HepG2 (cell line): ENCODE results near the gene ENPP1. TPM values are rescaled to one million over a fixed set of nuclear protein-coding genes. Genes with fewer than 3 reads are reported as not detected.
A peak's percentile ranks its signal among the peaks of the same experiment; 100 is the strongest.

ENCODE experiments used
- CHCHD3 ChIP-seq: sonication (generic); formaldehyde crosslinking; IDR thresholded peaks from 2 replicates; pipeline ENCODE4 v1.8.0; 2022; ENCODE audit warnings: mild to moderate bottlenecking, missing genetic modification reagents, moderate library complexity
- MAFF ChIP-seq: IDR thresholded peaks from 2 replicates; pipeline ENCODE4 v1.6.1; 2011; ENCODE audit warnings: low read depth, low read length, improper control_type of control experiment
- NR2F1 ChIP-seq, 2 experiments: fragments of 450-650 bp in 1 of 2; formaldehyde crosslinking in 1 of 2; IDR thresholded peaks; 2 replicates each; pipeline versions ENCODE4 v1.5.0 to v1.6.1; 2016 to 2020; ENCODE audit warnings: mild to moderate bottlenecking in 1 of 2, missing compliant biosample characterization in 1 of 2, missing genetic modification reagents in 1 of 2, moderate library complexity in 1 of 2
- PRPF4 ChIP-seq: fragments of 200-400 bp; formaldehyde crosslinking; IDR thresholded peaks from 2 replicates; pipeline ENCODE4 v1.6.1; 2016; ENCODE audit warnings: low read length, low read depth; ENCODE audit not compliant: poor library complexity, severe bottlenecking
- RBAK ChIP-seq: sonication (generic); formaldehyde crosslinking; IDR thresholded peaks from 2 replicates; pipeline ENCODE4 v1.5.1; 2020; ENCODE audit warnings: mild to moderate bottlenecking, missing genetic modification reagents
- RCOR2 ChIP-seq: IDR thresholded peaks from 2 replicates; pipeline ENCODE4 v1.6.1; 2016; ENCODE audit warnings: missing biosample characterization, missing genetic modification reagents
- RNF219 ChIP-seq: sonication (generic); formaldehyde crosslinking; IDR thresholded peaks from 2 replicates; pipeline ENCODE4 v1.5.0; 2020; ENCODE audit warnings: mild to moderate bottlenecking, missing genetic modification reagents
- TBL1XR1 ChIP-seq: fragments of 150-350 bp; IDR thresholded peaks from 2 replicates; pipeline ENCODE4 v1.6.1; 2014; ENCODE audit warnings: borderline replicate concordance, low read length; ENCODE audit not compliant: partially characterized antibody
- TBP ChIP-seq: sonication (generic); formaldehyde crosslinking; IDR thresholded peaks from 2 replicates; pipeline ENCODE4 v1.5.0; 2020; ENCODE audit warnings: missing genetic modification reagents
- THAP11 ChIP-seq: IDR thresholded peaks from 2 replicates; pipeline ENCODE4 v1.6.1; 2016; ENCODE audit warnings: missing biosample characterization, missing genetic modification reagents
- TOE1 ChIP-seq: sonication (generic); formaldehyde crosslinking; IDR thresholded peaks from 2 replicates; pipeline ENCODE4 v1.4.0; 2020; ENCODE audit warnings: mild to moderate bottlenecking, missing genetic modification reagents
- ZFYVE20 ChIP-seq: sonication (generic); formaldehyde crosslinking; IDR thresholded peaks from 2 replicates; pipeline ENCODE4 v1.8.0; 2023; ENCODE audit warnings: low read depth, mild to moderate bottlenecking, moderate library complexity, missing genetic modification reagents, borderline replicate concordance
- ZKSCAN8 ChIP-seq: IDR thresholded peaks from 2 replicates; pipeline ENCODE4 v1.6.1; 2016; ENCODE audit warnings: borderline replicate concordance, missing genetic modification reagents, missing compliant biosample characterization
- ZNF124 ChIP-seq: sonication (generic); formaldehyde crosslinking; IDR thresholded peaks from 2 replicates; pipeline ENCODE4 v1.4.0; 2020; ENCODE audit warnings: missing genetic modification reagents
- ZNF264 ChIP-seq: sonication (generic); formaldehyde crosslinking; IDR thresholded peaks from 2 replicates; pipeline ENCODE4 v1.4.0; 2020; ENCODE audit warnings: missing genetic modification reagents
- ZNF331 ChIP-seq: sonication (generic); formaldehyde crosslinking; IDR thresholded peaks from 2 replicates; pipeline ENCODE4 v1.4.0; 2020; ENCODE audit warnings: missing genetic modification reagents
- ZNF383 ChIP-seq: sonication (generic); formaldehyde crosslinking; IDR thresholded peaks from 2 replicates; pipeline ENCODE4 v1.4.0; 2020; ENCODE audit warnings: missing genetic modification reagents, mild to moderate bottlenecking, borderline replicate concordance
- ZNF431 ChIP-seq: sonication (generic); formaldehyde crosslinking; IDR thresholded peaks from 2 replicates; pipeline ENCODE4 v1.9.0; 2022; ENCODE audit warnings: missing genetic modification reagents, low read depth, mild to moderate bottlenecking, borderline replicate concordance
- ZNF607 ChIP-seq: sonication (generic); formaldehyde crosslinking; IDR thresholded peaks from 2 replicates; pipeline ENCODE4 v1.5.1; 2020; ENCODE audit warnings: missing genetic modification reagents, mild to moderate bottlenecking, borderline replicate concordance
- ZNF800 ChIP-seq: sonication (generic); formaldehyde crosslinking; IDR thresholded peaks from 2 replicates; pipeline ENCODE4 v1.4.0; 2020; ENCODE audit warnings: missing genetic modification reagents
- polyA plus RNA-seq, 8 experiments: library from polyadenylated mRNA; depleted of rRNA in 3 of 8; stranded (reverse) in 7 of 8; unstranded in 1 of 8; fragments of >200 nt; fragmentation: Illumina TruSeq in 4 of 8; extraction: Trizol in 4 of 8; gene quantifications; 2 replicates each; pipeline versions ENCODE4 v1.2.1 to v1.2.3, GENCODE V29; 2011 to 2016; ENCODE audit warnings: low read depth in 4 of 8, missing spikeins in 1 of 8, mixed read lengths in 1 of 8; ENCODE audit not compliant: insufficient read depth in 1 of 8
- total RNA-seq, 5 experiments: library from RNA; depleted of rRNA; stranded (reverse); fragments of >200 nt; fragmentation: Illumina TruSeq; extraction: Trizol; gene quantifications; 2 replicates each; pipeline ENCODE4 v1.2.3, GENCODE V29; 2016; ENCODE audit warnings: low read depth in 1 of 5
- TF ChIP-seq, protein P1 (sequence below): sonication (generic); formaldehyde crosslinking; IDR thresholded peaks from 2 replicates; pipeline ENCODE4 v1.8.1; 2023; ENCODE audit warnings: mild to moderate bottlenecking, missing genetic modification reagents
- TF ChIP-seq, protein P2 (sequence below): sonication (generic); formaldehyde crosslinking; IDR thresholded peaks from 2 replicates; pipeline ENCODE4 v1.4.0; 2020; ENCODE audit warnings: missing genetic modification reagents

Gene ENPP1
- total and polyA plus RNA-seq, 2 of the 13 experiments (the other 11 are each of a cell fraction or from before 2014, with no cell fraction given), result 56.5 to 160 TPM

- TF ChIP-seq, protein P1, sequence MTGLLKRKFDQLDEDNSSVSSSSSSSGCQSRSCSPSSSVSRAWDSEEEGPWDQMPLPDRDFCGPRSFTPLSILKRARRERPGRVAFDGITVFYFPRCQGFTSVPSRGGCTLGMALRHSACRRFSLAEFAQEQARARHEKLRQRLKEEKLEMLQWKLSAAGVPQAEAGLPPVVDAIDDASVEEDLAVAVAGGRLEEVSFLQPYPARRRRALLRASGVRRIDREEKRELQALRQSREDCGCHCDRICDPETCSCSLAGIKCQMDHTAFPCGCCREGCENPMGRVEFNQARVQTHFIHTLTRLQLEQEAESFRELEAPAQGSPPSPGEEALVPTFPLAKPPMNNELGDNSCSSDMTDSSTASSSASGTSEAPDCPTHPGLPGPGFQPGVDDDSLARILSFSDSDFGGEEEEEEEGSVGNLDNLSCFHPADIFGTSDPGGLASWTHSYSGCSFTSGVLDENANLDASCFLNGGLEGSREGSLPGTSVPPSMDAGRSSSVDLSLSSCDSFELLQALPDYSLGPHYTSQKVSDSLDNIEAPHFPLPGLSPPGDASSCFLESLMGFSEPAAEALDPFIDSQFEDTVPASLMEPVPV (CRISPR knock-in tag), result peak; percentile 27; the same call in 1 of the 2 replicates
- TF ChIP-seq RNF219 (CRISPR knock-in tag) (no peak), TOE1 (no peak), ZNF800 (CRISPR knock-in tag) (peak; percentile 62; the same call in 1 of the 2 replicates), CHCHD3 (CRISPR knock-in tag) (no peak), ZNF124 (CRISPR knock-in tag) (peak; percentile 77), ZNF431 (CRISPR knock-in tag) (no peak), PRPF4 (peak; percentile 84), RBAK (no peak), NR2F1 (CRISPR knock-in tag; IDR thresholded peaks at IDR 0.05) (peak in 1 of 2 experiments; percentile 59; a peak in 3 of 4 replicates), ZNF383 (no peak), ZNF607 (CRISPR knock-in tag) (peak; percentile 72; the same call in 1 of the 2 replicates), TBP (CRISPR knock-in tag) (no peak), THAP11 (CRISPR knock-in tag) (peak; percentile 66), TBL1XR1 (peak; percentile 70), ZFYVE20 (no peak), ZNF264 (CRISPR knock-in tag) (peak; percentile 38; the same call in 1 of the 2 replicates), MAFF (peak; percentile 47; the same call in 1 of the 2 replicates), RCOR2 (CRISPR knock-in tag) (peak; percentile 90), ZNF331 (CRISPR knock-in tag) (peak; percentile 86), ZKSCAN8 (CRISPR knock-in tag) (peak; percentile 86; the same call in 1 of the 2 replicates)
- TF ChIP-seq, protein P2, sequence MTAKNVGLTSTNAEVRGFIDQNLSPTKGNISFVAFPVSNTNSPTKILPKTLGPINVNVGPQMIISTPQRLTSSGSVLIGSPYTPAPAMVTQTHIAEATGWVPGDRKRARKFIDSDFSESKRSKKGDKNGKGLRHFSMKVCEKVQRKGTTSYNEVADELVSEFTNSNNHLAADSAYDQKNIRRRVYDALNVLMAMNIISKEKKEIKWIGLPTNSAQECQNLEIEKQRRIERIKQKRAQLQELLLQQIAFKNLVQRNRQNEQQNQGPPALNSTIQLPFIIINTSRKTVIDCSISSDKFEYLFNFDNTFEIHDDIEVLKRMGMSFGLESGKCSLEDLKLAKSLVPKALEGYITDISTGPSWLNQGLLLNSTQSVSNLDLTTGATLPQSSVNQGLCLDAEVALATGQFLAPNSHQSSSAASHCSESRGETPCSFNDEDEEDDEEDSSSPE (CRISPR knock-in tag), result peak; percentile 60; the same call in 1 of the 2 replicates
These were observed 86.9 kb downstream of the ENPP1 start (continued) for GRCh38 chr6:131894493-131895424.
